ENCODE data around the gene RLBP1. TPM values are rescaled to one million over a fixed set of nuclear protein-coding genes. Genes with fewer than 3 reads are reported as not detected.

The RLBP1 gene
- total and polyA plus RNA-seq, 2 of the 13 experiments (the other 11 are each of a cell fraction or from before 2014, with no cell fraction given) = 0.07 TPM; not detected in 1

- TF ChIP-seq MYC (CRISPR knock-in tag; IDR thresholded peaks at IDR 0.05; ENCODE audit: borderline replicate concordance) (no peak), SIN3A (IDR thresholded peaks at IDR 0.05; ENCODE audit: borderline replicate concordance, low read depth, low read length) (no peak), GMEB1 (CRISPR knock-in tag; IDR thresholded peaks at IDR 0.05; ENCODE audit: borderline replicate concordance) (no peak), ZNF660 (CRISPR knock-in tag; IDR thresholded peaks at IDR 0.05; ENCODE audit: borderline replicate concordance, low read depth) (no peak), MBD4 (IDR thresholded peaks at IDR 0.05; ENCODE audit: borderline replicate concordance, low read length) (no peak), ZMYM3 (CRISPR knock-in tag; IDR thresholded peaks at IDR 0.05) (no peak), ZNF652 (CRISPR knock-in tag; IDR thresholded peaks at IDR 0.05; ENCODE audit: borderline replicate concordance, low read depth) (no peak), HINFP (CRISPR knock-in tag; IDR thresholded peaks at IDR 0.05; ENCODE audit: low read depth) (no peak), ZNF589 (CRISPR knock-in tag; conservative IDR thresholded peaks at IDR 0.05) (no peak), NCOA2 (CRISPR knock-in tag; IDR thresholded peaks at IDR 0.05) (no peak), ZNF749 (CRISPR knock-in tag; IDR thresholded peaks at IDR 0.05; ENCODE audit: borderline replicate concordance) (no peak), ZKSCAN1 (IDR thresholded peaks at IDR 0.05; ENCODE audit: low read length) (no peak), TAF15 (IDR thresholded peaks at IDR 0.05; ENCODE audit: low read depth, low read length, poor library complexity, severe bottlenecking) (no peak), ZFAT (CRISPR knock-in tag; conservative IDR thresholded peaks at IDR 0.05) (no peak), ATF1 (CRISPR knock-in tag; IDR thresholded peaks at IDR 0.05) (no peak), MIXL1 (CRISPR knock-in tag; IDR thresholded peaks at IDR 0.05) (peak; percentile 14; the same call in 1 of the 2 replicates), NKX3-1 (CRISPR knock-in tag; IDR thresholded peaks at IDR 0.05) (no peak), ZSCAN30 (CRISPR knock-in tag; IDR thresholded peaks at IDR 0.05) (no peak), NR1H2 (CRISPR knock-in tag; IDR thresholded peaks at IDR 0.05; ENCODE audit: borderline replicate concordance, low read depth) (no peak)
- TF ChIP-seq, protein P1, sequence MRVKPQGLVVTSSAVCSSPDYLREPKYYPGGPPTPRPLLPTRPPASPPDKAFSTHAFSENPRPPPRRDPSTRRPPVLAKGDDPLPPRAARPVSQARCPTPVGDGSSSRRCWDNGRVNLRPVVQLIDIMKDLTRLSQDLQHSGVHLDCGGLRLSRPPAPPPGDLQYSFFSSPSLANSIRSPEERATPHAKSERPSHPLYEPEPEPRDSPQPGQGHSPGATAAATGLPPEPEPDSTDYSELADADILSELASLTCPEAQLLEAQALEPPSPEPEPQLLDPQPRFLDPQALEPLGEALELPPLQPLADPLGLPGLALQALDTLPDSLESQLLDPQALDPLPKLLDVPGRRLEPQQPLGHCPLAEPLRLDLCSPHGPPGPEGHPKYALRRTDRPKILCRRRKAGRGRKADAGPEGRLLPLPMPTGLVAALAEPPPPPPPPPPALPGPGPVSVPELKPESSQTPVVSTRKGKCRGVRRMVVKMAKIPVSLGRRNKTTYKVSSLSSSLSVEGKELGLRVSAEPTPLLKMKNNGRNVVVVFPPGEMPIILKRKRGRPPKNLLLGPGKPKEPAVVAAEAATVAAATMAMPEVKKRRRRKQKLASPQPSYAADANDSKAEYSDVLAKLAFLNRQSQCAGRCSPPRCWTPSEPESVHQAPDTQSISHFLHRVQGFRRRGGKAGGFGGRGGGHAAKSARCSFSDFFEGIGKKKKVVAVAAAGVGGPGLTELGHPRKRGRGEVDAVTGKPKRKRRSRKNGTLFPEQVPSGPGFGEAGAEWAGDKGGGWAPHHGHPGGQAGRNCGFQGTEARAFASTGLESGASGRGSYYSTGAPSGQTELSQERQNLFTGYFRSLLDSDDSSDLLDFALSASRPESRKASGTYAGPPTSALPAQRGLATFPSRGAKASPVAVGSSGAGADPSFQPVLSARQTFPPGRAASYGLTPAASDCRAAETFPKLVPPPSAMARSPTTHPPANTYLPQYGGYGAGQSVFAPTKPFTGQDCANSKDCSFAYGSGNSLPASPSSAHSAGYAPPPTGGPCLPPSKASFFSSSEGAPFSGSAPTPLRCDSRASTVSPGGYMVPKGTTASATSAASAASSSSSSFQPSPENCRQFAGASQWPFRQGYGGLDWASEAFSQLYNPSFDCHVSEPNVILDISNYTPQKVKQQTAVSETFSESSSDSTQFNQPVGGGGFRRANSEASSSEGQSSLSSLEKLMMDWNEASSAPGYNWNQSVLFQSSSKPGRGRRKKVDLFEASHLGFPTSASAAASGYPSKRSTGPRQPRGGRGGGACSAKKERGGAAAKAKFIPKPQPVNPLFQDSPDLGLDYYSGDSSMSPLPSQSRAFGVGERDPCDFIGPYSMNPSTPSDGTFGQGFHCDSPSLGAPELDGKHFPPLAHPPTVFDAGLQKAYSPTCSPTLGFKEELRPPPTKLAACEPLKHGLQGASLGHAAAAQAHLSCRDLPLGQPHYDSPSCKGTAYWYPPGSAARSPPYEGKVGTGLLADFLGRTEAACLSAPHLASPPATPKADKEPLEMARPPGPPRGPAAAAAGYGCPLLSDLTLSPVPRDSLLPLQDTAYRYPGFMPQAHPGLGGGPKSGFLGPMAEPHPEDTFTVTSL (CRISPR knock-in tag; IDR thresholded peaks at IDR 0.05; ENCODE audit: borderline replicate concordance) = 0 out of 2 replicates have a peak, but pooled peaks have one; percentile 30
- TF ChIP-seq, protein P2, sequence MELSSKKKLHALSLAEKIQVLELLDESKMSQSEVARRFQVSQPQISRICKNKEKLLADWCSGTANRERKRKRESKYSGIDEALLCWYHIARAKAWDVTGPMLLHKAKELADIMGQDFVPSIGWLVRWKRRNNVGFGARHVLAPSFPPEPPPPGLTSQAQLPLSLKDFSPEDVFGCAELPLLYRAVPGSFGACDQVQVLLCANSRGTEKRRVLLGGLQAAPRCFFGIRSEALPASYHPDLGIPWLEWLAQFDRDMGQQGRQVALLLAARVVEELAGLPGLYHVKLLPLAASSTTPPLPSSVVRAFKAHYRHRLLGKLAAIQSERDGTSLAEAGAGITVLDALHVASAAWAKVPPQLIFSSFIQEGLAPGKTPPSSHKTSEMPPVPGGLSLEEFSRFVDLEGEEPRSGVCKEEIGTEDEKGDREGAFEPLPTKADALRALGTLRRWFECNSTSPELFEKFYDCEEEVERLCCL (CRISPR knock-in tag; IDR thresholded peaks at IDR 0.05; ENCODE audit: borderline replicate concordance) = no peak
Observed at GRCh38 chr15:89164712-89165211, 56.6 kb downstream of the RLBP1 start (continued).

All from HepG2 (cell line).